Testis (tissue), 3 donors: ENCODE data around the gene CKAP4. TPM values are rescaled to one million over a fixed set of nuclear protein-coding genes. Genes with fewer than 3 reads are reported as not detected.
A peak's percentile ranks its signal among the peaks of the same experiment; 100 is the strongest.

Source experiments
- DNase-seq: peaks from one replicate; pipeline ENCODE4 v3.0.0-alpha.2; 2019
- H3K27ac ChIP-seq, 2 donors: fragments of 200-600 bp; sonication (generic); one replicate each; pipeline ENCODE4 v1.5.1; 2019
- H3K27me3 ChIP-seq: fragments of 200-600 bp; sonication (generic); one replicate; pipeline ENCODE4 v1.5.1; 2019
- H3K36me3 ChIP-seq: fragments of 200-600 bp; sonication (generic); one replicate; pipeline ENCODE4 v1.5.1; 2017; ENCODE audit warnings: low read depth; ENCODE audit errors: missing control alignments
- H3K4me1 ChIP-seq: fragments of 200-600 bp; sonication (generic); one replicate; pipeline ENCODE4 v1.5.1; 2019
- H3K4me3 ChIP-seq, 2 donors: fragments of 200-600 bp; sonication (generic); one replicate each; pipeline ENCODE4 v1.5.1; 2017 to 2019
- H3K9me3 ChIP-seq: fragments of 200-600 bp; sonication (generic); one replicate; pipeline ENCODE4 v1.5.1; 2017
- POLR2A ChIP-seq: fragments of 450-650 bp; IDR thresholded peaks from one replicate; pipeline ENCODE4 v1.6.1; 2017; ENCODE audit warnings: antibody characterized with exemption, mild to moderate bottlenecking, moderate library complexity
- WGBS, 2 donors: methylation state at CpG; one replicate each; pipeline ENCODE4 v1.1.5; 2018; 5-methylcytosine and 5-hydroxymethylcytosine counted together
- intact Hi-C: fragments of 100-400 bp; cut with DNase I; formaldehyde crosslinking; loops from one replicate; pipeline ENCODE4 v1.15.1; 2023; ENCODE audit warnings: low total_unique reads
- polyA plus RNA-seq: library from polyadenylated mRNA; stranded (reverse); fragments of 350-450 nt; fragmentation: Illumina TruSeq; extraction: RNeasy Lipid Tissue Mini Kit (QIAGEN cat#74804); gene quantifications from one replicate; pipeline ENCODE4 v1.2.3, GENCODE V29; 2014; ENCODE audit warnings: low read depth, low replicate concordance; ENCODE audit not compliant: insufficient read depth
- total RNA-seq, 2 donors: library from RNA; depleted of rRNA; stranded (reverse); fragments of >200 nt; gene quantifications; one replicate each; pipeline ENCODE4 v1.2.3, GENCODE V29; 2016
- TF ChIP-seq, protein P1 (sequence below), 3 experiments: fragments of 450-650 bp in 2 of 3; fragments of 200-600 bp in 1 of 3; sonication (generic) in 1 of 3; IDR thresholded peaks; one replicate each; pipeline ENCODE4 v1.5.1; 2016 to 2019; ENCODE audit warnings: antibody characterized with exemption in 3 of 3, mild to moderate bottlenecking in 2 of 3, moderate library complexity in 1 of 3

CKAP4 gene
- total and polyA plus RNA-seq, 3 donors from 2014 or later, result 26.8 to 31.3 (median 31.2) TPM

DNA sequence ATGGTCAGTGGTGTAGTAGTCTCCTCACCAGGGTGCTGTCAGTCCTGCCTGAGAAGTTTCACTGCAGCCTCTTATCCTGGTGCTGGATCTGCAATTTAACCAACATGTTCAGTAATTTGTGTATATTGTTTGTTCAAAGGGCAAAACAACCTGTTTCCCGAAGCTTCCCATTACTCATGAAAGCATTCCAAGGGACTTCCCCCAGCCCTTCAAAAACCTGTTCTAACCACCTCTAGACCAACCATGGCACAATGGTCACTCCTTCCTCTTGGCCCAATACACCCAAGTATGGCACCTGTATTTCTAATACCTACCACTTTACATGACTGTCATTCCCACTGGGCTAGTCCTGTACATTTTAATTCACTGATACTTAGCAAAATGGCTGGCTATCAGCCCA lies 12.1 kb downstream of the CKAP4 start:
- DNase-seq, result no peak
- no peaks in the 10 kb centered on the region for H3K4me1 ChIP-seq
- no peaks in the 10 kb centered on the region for H3K27me3 ChIP-seq
- H3K9me3 ChIP-seq, result no peaks in the 10 kb centered on the region
- no peak overlapping the region for H3K27ac ChIP-seq
- WGBS, 2 donors, result 67 to 91% methylated on average over 1 of the region's 1 CpG
- intact Hi-C loops, result no loop called here
- H3K4me3 ChIP-seq, result no peak overlapping the region
- no peak for TF ChIP-seq POLR2A
- TF ChIP-seq, protein P1, sequence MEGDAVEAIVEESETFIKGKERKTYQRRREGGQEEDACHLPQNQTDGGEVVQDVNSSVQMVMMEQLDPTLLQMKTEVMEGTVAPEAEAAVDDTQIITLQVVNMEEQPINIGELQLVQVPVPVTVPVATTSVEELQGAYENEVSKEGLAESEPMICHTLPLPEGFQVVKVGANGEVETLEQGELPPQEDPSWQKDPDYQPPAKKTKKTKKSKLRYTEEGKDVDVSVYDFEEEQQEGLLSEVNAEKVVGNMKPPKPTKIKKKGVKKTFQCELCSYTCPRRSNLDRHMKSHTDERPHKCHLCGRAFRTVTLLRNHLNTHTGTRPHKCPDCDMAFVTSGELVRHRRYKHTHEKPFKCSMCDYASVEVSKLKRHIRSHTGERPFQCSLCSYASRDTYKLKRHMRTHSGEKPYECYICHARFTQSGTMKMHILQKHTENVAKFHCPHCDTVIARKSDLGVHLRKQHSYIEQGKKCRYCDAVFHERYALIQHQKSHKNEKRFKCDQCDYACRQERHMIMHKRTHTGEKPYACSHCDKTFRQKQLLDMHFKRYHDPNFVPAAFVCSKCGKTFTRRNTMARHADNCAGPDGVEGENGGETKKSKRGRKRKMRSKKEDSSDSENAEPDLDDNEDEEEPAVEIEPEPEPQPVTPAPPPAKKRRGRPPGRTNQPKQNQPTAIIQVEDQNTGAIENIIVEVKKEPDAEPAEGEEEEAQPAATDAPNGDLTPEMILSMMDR (IDR thresholded peaks at IDR 0.05), result no peak
- no peaks in the 10 kb centered on the region for H3K36me3 ChIP-seq

- 74 to 83% methylated on average over 3 of the region's 3 CpGs for WGBS, 2 donors
- intact Hi-C loops, result no loop called here
- Histone ChIP-seq H3K4me3 (no peak overlapping the region), H3K36me3 (no peaks in the 10 kb centered on the region), H3K9me3 (no peaks in the 10 kb centered on the region), H3K27ac (no peak overlapping the region), H3K27me3 (no peaks in the 10 kb centered on the region), H3K4me1 (no peaks in the 10 kb centered on the region)
- TF ChIP-seq, protein P1 (IDR thresholded peaks at IDR 0.05), result no peak
- TF ChIP-seq POLR2A, result no peak
- DNase-seq, result no peak
Observed at GRCh38 chr12:106234449-106234848, 13.4 kb downstream of the CKAP4 start.

DNA sequence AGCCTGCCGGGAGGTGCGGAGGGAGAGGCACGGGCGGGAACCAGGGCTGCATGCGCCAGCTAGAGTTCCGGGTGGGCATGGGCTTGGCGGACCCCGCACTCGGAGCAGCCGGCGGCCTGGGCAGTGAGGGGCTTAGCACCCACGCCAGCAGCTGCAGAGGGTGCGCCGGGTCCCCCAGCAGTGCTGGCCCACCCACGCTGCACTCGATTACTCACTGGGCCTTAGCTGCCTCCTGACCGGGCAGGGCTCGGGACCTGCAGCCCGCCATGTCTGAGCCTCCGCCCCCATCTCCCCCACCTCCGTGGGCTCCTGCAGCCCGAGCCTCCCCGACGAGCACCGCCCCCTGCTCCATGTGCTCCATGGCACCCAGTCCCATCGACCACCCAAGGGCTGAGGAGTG lies 14.8 kb downstream of the CKAP4 start:
- no peak for DNase-seq
- intact Hi-C loops, result no loop called here
- no peak for TF ChIP-seq POLR2A
- TF ChIP-seq, protein P1 (IDR thresholded peaks at IDR 0.05), result no peak
- H3K4me1 ChIP-seq, result no peaks in the 10 kb centered on the region
- H3K4me3 ChIP-seq, result peak overlapping the region; percentile 20 to 41
- H3K36me3 ChIP-seq, result no peaks in the 10 kb centered on the region
- H3K27ac ChIP-seq, result no peak overlapping the region
- H3K9me3 ChIP-seq, result no peaks in the 10 kb centered on the region
- 75 to 85% methylated on average over 5 to 22 of the region's 26 CpGs for WGBS, 2 donors
- H3K27me3 ChIP-seq, result no peaks in the 10 kb centered on the region

- Histone ChIP-seq H3K4me1 (peaks cover 5% of the 10 kb centered on the region), H3K36me3 (no peaks in the 10 kb centered on the region), H3K27me3 (no peaks in the 10 kb centered on the region), H3K4me3 (no peak overlapping the region), H3K27ac (no peak overlapping the region), H3K9me3 (no peaks in the 10 kb centered on the region)
- DNase-seq, result no peak
- TF ChIP-seq POLR2A, result no peak
- TF ChIP-seq, protein P1 (IDR thresholded peaks at IDR 0.05), result no peak
- intact Hi-C loops, result no loop called here
- WGBS, 2 donors, result 89 to 94% methylated on average over 12 of the region's 12 CpGs
Observed at GRCh38 chr12:106229036-106229591, 18.7 kb downstream of the CKAP4 start.

- intact Hi-C loops, result no loop called here
- Histone ChIP-seq H3K27ac (no peak overlapping the region), H3K4me1 (peaks cover 10% of the 10 kb centered on the region), H3K9me3 (no peaks in the 10 kb centered on the region), H3K27me3 (no peaks in the 10 kb centered on the region), H3K36me3 (no peaks in the 10 kb centered on the region), H3K4me3 (no peak overlapping the region)
- TF ChIP-seq POLR2A, result no peak
- TF ChIP-seq, protein P1 (IDR thresholded peaks at IDR 0.05), result no peak
- 79 to 85% methylated on average over 7 of the region's 7 CpGs for WGBS, 2 donors
- DNase-seq, result no peak
Observed at GRCh38 chr12:106228320-106228710, 19.5 kb downstream of the CKAP4 start.
